Measurements from ENCODE around the gene MCTP1.

GRCh38 chr5:94793816-94794198 lies 491.1 kb downstream of the MCTP1 start:
- TF ChIP-seq ZNF70 (CRISPR knock-in tag; IDR thresholded peaks at IDR 0.05) (no peak), CREB5 (CRISPR knock-in tag; IDR thresholded peaks at IDR 0.05; ENCODE audit: low read depth) (no peak), GLIS3 (CRISPR knock-in tag; IDR thresholded peaks at IDR 0.05) (no peak), ISL1 (CRISPR knock-in tag; IDR thresholded peaks at IDR 0.05) (no peak; the same call in 1 of the 2 replicates), CSRNP3 (CRISPR knock-in tag; IDR thresholded peaks at IDR 0.05) (no peak), CSDC2 (CRISPR knock-in tag; IDR thresholded peaks at IDR 0.05) (no peak), BACH2 (CRISPR knock-in tag; IDR thresholded peaks at IDR 0.05; ENCODE audit: borderline replicate concordance) (no peak), OSR1 (CRISPR knock-in tag; IDR thresholded peaks at IDR 0.05) (no peak), SNAI2 (CRISPR knock-in tag; IDR thresholded peaks at IDR 0.05) (no peak), PATZ1 (CRISPR knock-in tag; IDR thresholded peaks at IDR 0.05; ENCODE audit: borderline replicate concordance) (no peak), TSHZ2 (CRISPR knock-in tag; IDR thresholded peaks at IDR 0.05) (no peak), ZFP3 (CRISPR knock-in tag; IDR thresholded peaks at IDR 0.05) (no peak), PPARA (CRISPR knock-in tag; IDR thresholded peaks at IDR 0.05; ENCODE audit: borderline replicate concordance) (no peak)

Measured in SK-N-SH treated with all-trans-retinoic acid at 6 μM for 48 hours (cell line).